ENCODE data around the gene ERBB4. TPM values are rescaled to one million over a fixed set of nuclear protein-coding genes. Genes with fewer than 3 reads are reported as not detected.

ERBB4 gene
- total RNA-seq, 1 experiment from 2014 or later: 0.04 TPM

GRCh38 chr2:212484563-212485080, 54.0 kb downstream of the ERBB4 start:
- H3K9me3 Mint-ChIP-seq: no peaks in the 10 kb centered on the region
- H2AFZ ChIP-seq (ENCODE audit: low read length): no peak overlapping the region
- no peak overlapping the region for H2AK5ac ChIP-seq (ENCODE audit: insufficient read length, low read length)
- no peak overlapping the region for H2BK15ac ChIP-seq (ENCODE audit: low read depth, low read length)
- no peak overlapping the region for H4K91ac ChIP-seq (ENCODE audit: insufficient read length, low read depth, low read length)
- no peak overlapping the region for H3K56ac ChIP-seq (ENCODE audit: insufficient read length, low read depth, low read length)
- no peaks in the 10 kb centered on the region for H3K27me3 ChIP-seq (ENCODE audit: insufficient read depth, low read length)
- no peaks in the 10 kb centered on the region for H3K36me3 Mint-ChIP-seq (ENCODE audit: insufficient read depth in 1 of 3, low read depth in 3 of 3)
- no peak overlapping the region for H2BK12ac ChIP-seq (ENCODE audit: insufficient read length, low read depth, low read length)
- no peak overlapping the region for H2BK5ac ChIP-seq (ENCODE audit: insufficient read length, low read length)
- 0 out of 4 replicates have a peak, but pooled peaks cover 0 to 7% of the 10 kb centered on the region in 2 experiments for H3K4me1 Mint-ChIP-seq
- H2BK20ac ChIP-seq (ENCODE audit: low read depth, low read length, poor library complexity, severe bottlenecking): no peak overlapping the region
- H3K23me2 ChIP-seq (ENCODE audit: insufficient read length, low read depth, low read length, poor library complexity, severe bottlenecking): no peaks in the 10 kb centered on the region
- H4K5ac ChIP-seq (ENCODE audit: insufficient read length, low read depth, low read length): no peak overlapping the region
- DNase-seq: peak; percentile 31
- WGBS (ENCODE audit: extremely low coverage, insufficient read length, low lambda C conversion rate): no CpG with 5 or more reads among the region's 4 CpGs
- no peaks in the 10 kb centered on the region for H3K9me3 ChIP-seq (ENCODE audit: control insufficient read depth, low read depth, low read length)
- H3K4me3 Mint-ChIP-seq: no peak overlapping the region
- H3K4me1 ChIP-seq (ENCODE audit: insufficient read depth, low read length): no peaks in the 10 kb centered on the region
- no peaks in the 10 kb centered on the region for H3K27me3 Mint-ChIP-seq (ENCODE audit: low read depth)
- no peak overlapping the region for H2BK120ac ChIP-seq (ENCODE audit: low read depth, low read length, poor library complexity, severe bottlenecking)
- H3K79me1 ChIP-seq (ENCODE audit: insufficient read depth, low read depth, low read length, poor library complexity, severe bottlenecking): no peaks in the 10 kb centered on the region
- TF ChIP-seq, protein P1, sequence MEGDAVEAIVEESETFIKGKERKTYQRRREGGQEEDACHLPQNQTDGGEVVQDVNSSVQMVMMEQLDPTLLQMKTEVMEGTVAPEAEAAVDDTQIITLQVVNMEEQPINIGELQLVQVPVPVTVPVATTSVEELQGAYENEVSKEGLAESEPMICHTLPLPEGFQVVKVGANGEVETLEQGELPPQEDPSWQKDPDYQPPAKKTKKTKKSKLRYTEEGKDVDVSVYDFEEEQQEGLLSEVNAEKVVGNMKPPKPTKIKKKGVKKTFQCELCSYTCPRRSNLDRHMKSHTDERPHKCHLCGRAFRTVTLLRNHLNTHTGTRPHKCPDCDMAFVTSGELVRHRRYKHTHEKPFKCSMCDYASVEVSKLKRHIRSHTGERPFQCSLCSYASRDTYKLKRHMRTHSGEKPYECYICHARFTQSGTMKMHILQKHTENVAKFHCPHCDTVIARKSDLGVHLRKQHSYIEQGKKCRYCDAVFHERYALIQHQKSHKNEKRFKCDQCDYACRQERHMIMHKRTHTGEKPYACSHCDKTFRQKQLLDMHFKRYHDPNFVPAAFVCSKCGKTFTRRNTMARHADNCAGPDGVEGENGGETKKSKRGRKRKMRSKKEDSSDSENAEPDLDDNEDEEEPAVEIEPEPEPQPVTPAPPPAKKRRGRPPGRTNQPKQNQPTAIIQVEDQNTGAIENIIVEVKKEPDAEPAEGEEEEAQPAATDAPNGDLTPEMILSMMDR (conservative IDR thresholded peaks at IDR 0.05): peak; percentile 38; the same call in 1 of the 3 replicates
- H3K79me2 ChIP-seq (ENCODE audit: insufficient read depth, low read length): no peaks in the 10 kb centered on the region
- H3K9ac ChIP-seq (ENCODE audit: extremely low read depth, insufficient read length, low read length): no peak overlapping the region
- no peak overlapping the region for H3K4me2 ChIP-seq (ENCODE audit: insufficient read depth, insufficient read length, low read length)
- no peak overlapping the region for H3K4ac ChIP-seq (ENCODE audit: low read depth, low read length)
- H3K18ac ChIP-seq (ENCODE audit: insufficient read length, low read depth, low read length): no peak overlapping the region
- H3K27ac Mint-ChIP-seq: 0 out of 7 replicates have a peak overlapping the region, but pooled peaks of 1 of the 3 experiments have one; percentile 38
- H3K27ac ChIP-seq (ENCODE audit: insufficient read length, low read depth, low read length): no peak overlapping the region
- no peak overlapping the region for H3K14ac ChIP-seq (ENCODE audit: insufficient read depth, low read length)
- no peaks in the 10 kb centered on the region for H4K20me1 ChIP-seq (ENCODE audit: control insufficient read depth, insufficient read depth, insufficient read length)
- no peak overlapping the region for H4K8ac ChIP-seq (replicated peaks; ENCODE audit: insufficient read length, low read depth, low read length)
- no peak overlapping the region for H3T11ph ChIP-seq (ENCODE audit: low read length)
- no peak overlapping the region for H3K23ac ChIP-seq (ENCODE audit: insufficient read length, low read depth, low read length)

Data from H9 (cell line).